ENCODE results near the gene STRADB. TPM values are rescaled to one million over a fixed set of nuclear protein-coding genes. Genes with fewer than 3 reads are reported as not detected.
A peak's percentile ranks its signal among the peaks of the same experiment; 100 is the strongest.

Gene STRADB
- total RNA-seq, 1 donor from 2014 or later: 9.6 TPM

DNA sequence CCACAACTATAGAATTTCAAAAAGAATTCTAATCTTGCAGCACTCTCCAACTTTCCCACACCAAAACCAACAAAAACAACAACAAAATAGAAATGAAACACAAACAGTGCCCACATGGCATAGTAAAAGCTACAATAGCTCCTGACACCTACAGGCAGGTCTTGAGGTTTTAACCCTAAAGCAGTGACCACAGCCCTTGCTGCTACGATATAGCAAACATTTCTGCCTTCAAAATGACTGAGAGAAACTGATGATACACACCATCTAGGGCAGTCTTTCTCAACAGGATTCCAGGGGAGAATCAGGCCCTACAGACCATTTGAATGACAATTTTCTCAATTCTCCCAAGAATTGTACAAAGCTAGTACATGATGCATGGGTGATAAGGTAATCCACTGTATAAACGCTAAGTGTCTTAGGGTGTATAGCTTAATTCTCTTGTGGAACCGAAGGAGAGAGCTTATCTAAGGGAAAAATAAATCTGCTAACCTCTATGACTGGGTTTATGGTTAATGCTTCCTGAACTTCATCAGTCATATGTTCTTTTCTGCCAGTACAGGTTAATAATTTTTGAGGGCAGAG lies 46.8 kb upstream of the STRADB start:
- no peak overlapping the region for H3K4me3 ChIP-seq
- DNase-seq (ENCODE audit: extremely low spot score in 2 of 2): no peak
- TF ChIP-seq CTCF (IDR thresholded peaks at IDR 0.05) (no peak), POLR2AphosphoS5 (IDR thresholded peaks at IDR 0.05; ENCODE audit: insufficient read depth in 1 of 2, low read depth in 1 of 2) (no peak), POLR2A (IDR thresholded peaks at IDR 0.05) (no peak)
- no peaks in the 10 kb centered on the region for H3K27me3 ChIP-seq
- peak overlapping the region; percentile 73 for H3K27ac ChIP-seq
- H3K9me3 ChIP-seq: no peaks in the 10 kb centered on the region
- H3K36me3 ChIP-seq: no peaks in the 10 kb centered on the region
- intact Hi-C loops (cut with DNase I): loop anchor here (5.0 kb wide), 1 partner anchor 48 kb away; the partner anchor contains the start of genes STRADB and TRAK2
- H3K4me1 ChIP-seq: peaks cover 38% of the 10 kb centered on the region

- no peak overlapping the region for H3K4me3 ChIP-seq
- H3K27me3 ChIP-seq: no peaks in the 10 kb centered on the region
- no peak for TF ChIP-seq POLR2A (IDR thresholded peaks at IDR 0.05)
- TF ChIP-seq POLR2AphosphoS5 (IDR thresholded peaks at IDR 0.05; ENCODE audit: insufficient read depth in 1 of 2, low read depth in 1 of 2): peak; percentile 26 to 97
- H3K36me3 ChIP-seq: no peaks in the 10 kb centered on the region
- H3K27ac ChIP-seq: peak overlapping the region; percentile 73
- no peaks in the 10 kb centered on the region for H3K9me3 ChIP-seq
- DNase-seq (ENCODE audit: extremely low spot score in 2 of 2): no peak
- intact Hi-C loops (cut with DNase I): loop anchor here (5.0 kb wide), 1 partner anchor 46 kb away; the partner anchor contains the start of genes STRADB and TRAK2
- peaks cover 38% of the 10 kb centered on the region for H3K4me1 ChIP-seq
Measured at GRCh38 chr2:201406077-201406662, 45.4 kb upstream of the STRADB start.

- peaks cover 38% of the 10 kb centered on the region for H3K4me1 ChIP-seq
- peak overlapping the region; percentile 73 for H3K27ac ChIP-seq
- TF ChIP-seq CTCF (IDR thresholded peaks at IDR 0.05) (no peak), POLR2A (IDR thresholded peaks at IDR 0.05) (no peak), POLR2AphosphoS5 (IDR thresholded peaks at IDR 0.05; ENCODE audit: insufficient read depth in 1 of 2, low read depth in 1 of 2) (no peak)
- H3K36me3 ChIP-seq: no peaks in the 10 kb centered on the region
- H3K9me3 ChIP-seq: no peaks in the 10 kb centered on the region
- no peak for DNase-seq (ENCODE audit: extremely low spot score in 2 of 2)
- no peak overlapping the region for H3K4me3 ChIP-seq
- H3K27me3 ChIP-seq: no peaks in the 10 kb centered on the region
- intact Hi-C loops (cut with DNase I): loop anchor here (5.0 kb wide), 1 partner anchor 45 kb away; the partner anchor contains the start of genes STRADB and TRAK2
Measured at GRCh38 chr2:201407265-201407664, 44.3 kb upstream of the STRADB start.

DNA sequence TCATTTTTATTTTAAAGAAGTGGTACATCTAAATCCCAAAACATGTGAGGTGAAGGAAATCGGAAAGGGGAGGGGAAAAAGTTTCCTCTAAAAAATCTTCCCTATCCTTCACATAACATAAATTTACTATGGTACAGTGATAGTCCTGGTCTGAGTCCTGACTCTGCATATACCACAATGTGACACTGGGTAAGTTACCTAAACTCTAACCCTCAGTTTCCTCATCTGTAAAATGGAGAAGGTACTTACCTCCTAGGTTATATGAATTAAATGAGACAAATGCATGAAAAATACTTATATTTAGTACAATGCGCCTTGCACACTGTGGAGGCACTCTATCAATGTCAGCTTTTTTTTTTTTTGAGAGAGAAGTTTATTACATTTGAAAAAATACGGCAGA lies 42.6 kb upstream of the STRADB start:
- intact Hi-C loops (cut with DNase I): loop anchor here (5.0 kb wide), 1 partner anchor 43 kb away; the partner anchor contains the start of genes STRADB and TRAK2
- H3K4me1 ChIP-seq: peaks cover 45% of the 10 kb centered on the region
- no peak for TF ChIP-seq POLR2A (IDR thresholded peaks at IDR 0.05)
- no peaks in the 10 kb centered on the region for H3K27me3 ChIP-seq
- no peaks in the 10 kb centered on the region for H3K36me3 ChIP-seq
- no peak overlapping the region for H3K27ac ChIP-seq
- DNase-seq (ENCODE audit: extremely low spot score in 2 of 2): no peak
- no peak overlapping the region for H3K4me3 ChIP-seq
- H3K9me3 ChIP-seq: no peaks in the 10 kb centered on the region

GRCh38 chr2:201411421-201411820 lies 40.1 kb upstream of the STRADB start:
- no peak for DNase-seq (ENCODE audit: extremely low spot score in 2 of 2)
- Histone ChIP-seq H3K4me1 (peaks cover 34% of the 10 kb centered on the region), H3K27ac (no peak overlapping the region), H3K36me3 (no peaks in the 10 kb centered on the region), H3K27me3 (no peaks in the 10 kb centered on the region), H3K9me3 (no peaks in the 10 kb centered on the region), H3K4me3 (no peak overlapping the region)
- intact Hi-C loops (cut with DNase I): no loop called here
- TF ChIP-seq POLR2AphosphoS5 (IDR thresholded peaks at IDR 0.05; ENCODE audit: insufficient read depth in 1 of 2, low read depth in 1 of 2): no peak
- TF ChIP-seq CTCF (IDR thresholded peaks at IDR 0.05): no peak
- no peak for TF ChIP-seq POLR2A (IDR thresholded peaks at IDR 0.05)

GRCh38 chr2:201413143-201413542 lies 38.4 kb upstream of the STRADB start:
- Histone ChIP-seq H3K36me3 (no peaks in the 10 kb centered on the region), H3K27me3 (no peaks in the 10 kb centered on the region), H3K4me1 (peaks cover 24% of the 10 kb centered on the region), H3K27ac (peak overlapping the region; percentile 37), H3K9me3 (no peaks in the 10 kb centered on the region), H3K4me3 (no peak overlapping the region)
- intact Hi-C loops (cut with DNase I): no loop called here
- TF ChIP-seq CTCF (IDR thresholded peaks at IDR 0.05) (no peak), POLR2A (IDR thresholded peaks at IDR 0.05) (no peak), POLR2AphosphoS5 (IDR thresholded peaks at IDR 0.05; ENCODE audit: insufficient read depth in 1 of 2, low read depth in 1 of 2) (no peak)
- no peak for DNase-seq (ENCODE audit: extremely low spot score in 2 of 2)
